ENCODE data around the gene OBSCN.

OBSCN gene

GRCh38 chr1:228298471-228298870 lies 90.6 kb downstream of the OBSCN start:
- H3K4me3 ChIP-seq = no peak overlapping the region
- H3K4me1 ChIP-seq = no peaks in the 10 kb centered on the region
- H3K36me3 ChIP-seq (replicated peaks) = no peaks in the 10 kb centered on the region
- H3K9me3 ChIP-seq = peaks cover 14% of the 10 kb centered on the region
- in situ Hi-C loops (cut with MboI; ENCODE audit: low sequenced_read_pairs) = no loop called here
- no peaks in the 10 kb centered on the region for H3K27me3 ChIP-seq (ENCODE audit: low read depth)
- no peak for DNase-seq (ENCODE audit: low spot score in 2 of 2)

- no peaks in the 10 kb centered on the region for H3K27me3 ChIP-seq (ENCODE audit: low read depth)
- no peaks in the 10 kb centered on the region for H3K36me3 ChIP-seq (replicated peaks)
- peaks cover 14% of the 10 kb centered on the region for H3K9me3 ChIP-seq
- H3K4me1 ChIP-seq = no peaks in the 10 kb centered on the region
- H3K4me3 ChIP-seq = no peak overlapping the region
- DNase-seq (ENCODE audit: low spot score in 2 of 2) = no peak
- in situ Hi-C loops (cut with MboI; ENCODE audit: low sequenced_read_pairs) = no loop called here
These were observed 91.4 kb downstream of the OBSCN start for GRCh38 chr1:228299211-228299610.

GRCh38 chr1:228299901-228300300 lies 92.1 kb downstream of the OBSCN start:
- in situ Hi-C loops (cut with MboI; ENCODE audit: low sequenced_read_pairs) = no loop called here
- H3K4me1 ChIP-seq = no peaks in the 10 kb centered on the region
- H3K9me3 ChIP-seq = peaks cover 14% of the 10 kb centered on the region
- H3K4me3 ChIP-seq = no peak overlapping the region
- no peak for DNase-seq (ENCODE audit: low spot score in 2 of 2)
- H3K36me3 ChIP-seq (replicated peaks) = no peaks in the 10 kb centered on the region
- H3K27me3 ChIP-seq (ENCODE audit: low read depth) = no peaks in the 10 kb centered on the region

GRCh38 chr1:228302086-228302485 lies 94.2 kb downstream of the OBSCN start:
- Histone ChIP-seq H3K4me3 (no peak overlapping the region), H3K27me3 (ENCODE audit: low read depth) (no peaks in the 10 kb centered on the region), H3K4me1 (no peaks in the 10 kb centered on the region), H3K36me3 (replicated peaks) (no peaks in the 10 kb centered on the region), H3K9me3 (peaks cover 14% of the 10 kb centered on the region)
- in situ Hi-C loops (cut with MboI; ENCODE audit: low sequenced_read_pairs) = no loop called here
- no peak for DNase-seq (ENCODE audit: low spot score in 2 of 2)

- DNase-seq (ENCODE audit: low spot score in 2 of 2) = no peak
- Histone ChIP-seq H3K36me3 (replicated peaks) (no peaks in the 10 kb centered on the region), H3K4me1 (no peaks in the 10 kb centered on the region), H3K4me3 (no peak overlapping the region), H3K27me3 (ENCODE audit: low read depth) (no peaks in the 10 kb centered on the region), H3K9me3 (peaks cover 14% of the 10 kb centered on the region)
- in situ Hi-C loops (cut with MboI; ENCODE audit: low sequenced_read_pairs) = no loop called here
These were observed 95.8 kb downstream of the OBSCN start for GRCh38 chr1:228303596-228303995.

- Histone ChIP-seq H3K9me3 (peaks cover 14% of the 10 kb centered on the region), H3K36me3 (replicated peaks) (no peaks in the 10 kb centered on the region), H3K4me1 (no peaks in the 10 kb centered on the region), H3K27me3 (ENCODE audit: low read depth) (no peaks in the 10 kb centered on the region), H3K4me3 (no peak overlapping the region)
- in situ Hi-C loops (cut with MboI; ENCODE audit: low sequenced_read_pairs) = no loop called here
- DNase-seq (ENCODE audit: low spot score in 2 of 2) = no peak
These were observed 96.4 kb downstream of the OBSCN start for GRCh38 chr1:228304225-228304624.

- Histone ChIP-seq H3K27me3 (ENCODE audit: low read depth) (no peaks in the 10 kb centered on the region), H3K4me3 (no peak overlapping the region), H3K9me3 (peaks cover 14% of the 10 kb centered on the region), H3K4me1 (no peaks in the 10 kb centered on the region), H3K36me3 (replicated peaks) (no peaks in the 10 kb centered on the region)
- no peak for DNase-seq (ENCODE audit: low spot score in 2 of 2)
- in situ Hi-C loops (cut with MboI; ENCODE audit: low sequenced_read_pairs) = no loop called here
These were observed 97.0 kb downstream of the OBSCN start for GRCh38 chr1:228304766-228305395.

GRCh38 chr1:228305721-228306152 lies 97.9 kb downstream of the OBSCN start:
- no peaks in the 10 kb centered on the region for H3K36me3 ChIP-seq (replicated peaks)
- in situ Hi-C loops (cut with MboI; ENCODE audit: low sequenced_read_pairs) = no loop called here
- H3K9me3 ChIP-seq = peaks cover 14% of the 10 kb centered on the region
- H3K27me3 ChIP-seq (ENCODE audit: low read depth) = no peaks in the 10 kb centered on the region
- H3K4me3 ChIP-seq = no peak overlapping the region
- H3K4me1 ChIP-seq = no peaks in the 10 kb centered on the region
- no peak for DNase-seq (ENCODE audit: low spot score in 2 of 2)

- no peaks in the 10 kb centered on the region for H3K4me1 ChIP-seq
- H3K27me3 ChIP-seq (ENCODE audit: low read depth) = no peaks in the 10 kb centered on the region
- no peak for DNase-seq (ENCODE audit: low spot score in 2 of 2)
- H3K36me3 ChIP-seq (replicated peaks) = no peaks in the 10 kb centered on the region
- in situ Hi-C loops (cut with MboI; ENCODE audit: low sequenced_read_pairs) = no loop called here
- H3K4me3 ChIP-seq = no peak overlapping the region
- peaks cover 10% of the 10 kb centered on the region for H3K9me3 ChIP-seq
These were observed 98.7 kb downstream of the OBSCN start for GRCh38 chr1:228306275-228307217.

GRCh38 chr1:228307218-228308023 lies 99.6 kb downstream of the OBSCN start:
- Histone ChIP-seq H3K36me3 (replicated peaks) (no peaks in the 10 kb centered on the region), H3K27me3 (ENCODE audit: low read depth) (no peaks in the 10 kb centered on the region), H3K4me1 (no peaks in the 10 kb centered on the region), H3K9me3 (peaks cover 3% of the 10 kb centered on the region), H3K4me3 (no peak overlapping the region)
- no peak for DNase-seq (ENCODE audit: low spot score in 2 of 2)
- in situ Hi-C loops (cut with MboI; ENCODE audit: low sequenced_read_pairs) = no loop called here

GRCh38 chr1:228308085-228308601 lies 100.3 kb downstream of the OBSCN start:
- H3K27me3 ChIP-seq (ENCODE audit: low read depth) = no peaks in the 10 kb centered on the region
- H3K9me3 ChIP-seq = no peaks in the 10 kb centered on the region
- no peaks in the 10 kb centered on the region for H3K36me3 ChIP-seq (replicated peaks)
- no peak overlapping the region for H3K4me3 ChIP-seq
- H3K4me1 ChIP-seq = no peaks in the 10 kb centered on the region
- in situ Hi-C loops (cut with MboI; ENCODE audit: low sequenced_read_pairs) = no loop called here
- DNase-seq (ENCODE audit: low spot score in 2 of 2) = no peak

- no peaks in the 10 kb centered on the region for H3K4me1 ChIP-seq
- in situ Hi-C loops (cut with MboI; ENCODE audit: low sequenced_read_pairs) = no loop called here
- H3K36me3 ChIP-seq (replicated peaks) = no peaks in the 10 kb centered on the region
- no peaks in the 10 kb centered on the region; the same call in 1 of the 2 replicates for H3K9me3 ChIP-seq
- no peak overlapping the region for H3K4me3 ChIP-seq
- DNase-seq (ENCODE audit: low spot score in 2 of 2) = no peak
- no peaks in the 10 kb centered on the region for H3K27me3 ChIP-seq (ENCODE audit: low read depth)
These were observed 100.9 kb downstream of the OBSCN start for GRCh38 chr1:228308628-228309325.
